Measurements from ENCODE around the gene PROSER1.
"Not testable (repeated sequence)": the region's sequence is repeated elsewhere in the genome, so short reads cannot be mapped to it uniquely, and the experiment has no call there.

Gene PROSER1

DNA sequence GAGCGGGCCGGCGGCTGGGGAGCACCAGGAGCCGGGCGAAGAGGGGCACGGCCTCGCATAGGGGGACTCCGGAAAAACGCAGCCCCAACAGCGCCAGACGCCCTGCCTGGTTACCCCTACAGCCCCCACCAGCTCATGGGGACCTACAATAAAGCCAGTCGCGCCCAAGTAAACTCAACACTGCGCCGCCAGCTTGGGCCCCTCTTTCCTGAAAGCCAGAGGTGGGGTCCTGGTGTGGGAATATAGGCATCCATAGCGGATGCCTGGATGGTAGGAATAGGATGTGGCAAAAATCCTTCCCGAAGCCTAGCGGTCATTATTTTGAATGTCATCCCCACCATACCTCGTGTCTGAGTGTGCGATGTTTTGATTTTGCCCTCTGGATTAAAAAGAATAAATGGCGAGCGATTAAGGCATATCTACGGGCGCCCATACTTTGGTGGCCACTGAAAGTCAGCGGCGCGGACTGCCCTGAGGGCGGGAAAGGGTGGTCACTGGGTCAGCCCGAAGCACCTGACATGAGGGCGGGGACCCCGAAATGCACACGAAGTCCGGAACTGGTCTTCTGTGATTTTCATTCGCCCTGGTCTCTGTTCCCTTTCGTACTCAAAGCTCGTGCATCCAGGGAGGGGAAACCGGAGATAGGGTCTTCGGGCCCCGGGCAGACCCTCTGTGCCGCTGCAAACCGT is at the start of gene PROSER1, which contains the start of gene NHLRC3:
TSS of gene PROSER1 (minus strand) at position 210 of the 689 bp plus-strand sequence. CDS start 847 bp downstream, outside the sequence.
TSS of gene NHLRC3 (plus strand) at position 577 of the 689 bp plus-strand sequence. CDS start 184 bp downstream, outside the sequence.
- in situ Hi-C loops (cut with MboI; ENCODE audit: low sequenced_read_pairs), result no loop called here

- in situ Hi-C loops (cut with MboI; ENCODE audit: low sequenced_read_pairs), result not testable (repeated sequence)
These were observed 48.5 kb upstream of the PROSER1 start for GRCh38 chr13:39086251-39086945.

DNA sequence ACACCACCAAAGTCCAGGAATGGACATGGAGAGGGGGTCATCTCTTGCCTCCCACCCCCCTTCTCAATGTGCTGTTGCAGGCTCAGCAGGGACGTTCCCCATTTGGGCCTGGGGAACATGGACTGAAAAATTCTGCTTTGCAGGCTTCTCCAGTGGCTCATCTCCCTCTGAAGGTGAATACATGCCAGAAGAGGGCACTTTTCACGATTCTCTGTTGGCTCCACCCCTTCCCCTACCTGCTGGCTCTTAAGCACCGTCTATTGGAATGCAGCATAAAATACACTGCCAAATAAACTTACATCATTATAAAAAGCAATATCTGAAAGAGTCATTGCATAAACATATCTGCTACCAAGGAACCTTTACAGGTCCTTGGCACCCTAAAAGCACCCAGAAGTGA is 36.1 kb upstream of the PROSER1 start:
- in situ Hi-C loops (cut with MboI; ENCODE audit: low sequenced_read_pairs), result no loop called here

- in situ Hi-C loops (cut with MboI; ENCODE audit: low sequenced_read_pairs), result no loop called here
These were observed 35.0 kb upstream of the PROSER1 start for GRCh38 chr13:39072842-39073241.

DNA sequence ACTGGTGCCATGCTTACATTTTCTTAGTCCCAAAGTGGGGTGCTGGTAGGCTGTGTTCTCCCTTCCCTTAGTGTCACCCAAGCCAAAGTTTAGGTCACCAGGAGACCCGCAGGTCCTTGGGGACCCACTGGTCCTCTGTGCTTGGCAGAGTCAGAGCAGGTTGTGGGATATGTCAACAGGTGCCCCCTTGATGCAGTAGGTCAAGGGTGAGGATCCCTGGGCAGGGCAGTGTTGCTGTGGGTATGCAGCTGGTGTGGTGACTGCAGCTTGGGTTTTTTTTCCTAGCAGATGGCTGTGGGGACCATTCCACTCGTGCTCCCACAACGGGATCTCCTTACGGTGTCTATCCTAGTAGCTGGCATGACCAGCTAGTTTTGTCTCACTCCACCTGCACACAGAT is 24.1 kb upstream of the PROSER1 start:
- in situ Hi-C loops (cut with MboI; ENCODE audit: low sequenced_read_pairs), result no loop called here

GRCh38 chr13:39058040-39058439 is 20.2 kb upstream of the PROSER1 start:
- in situ Hi-C loops (cut with MboI; ENCODE audit: low sequenced_read_pairs), result no loop called here

GRCh38 chr13:39056018-39056417 is 18.1 kb upstream of the PROSER1 start:
- in situ Hi-C loops (cut with MboI; ENCODE audit: low sequenced_read_pairs), result no loop called here

DNA sequence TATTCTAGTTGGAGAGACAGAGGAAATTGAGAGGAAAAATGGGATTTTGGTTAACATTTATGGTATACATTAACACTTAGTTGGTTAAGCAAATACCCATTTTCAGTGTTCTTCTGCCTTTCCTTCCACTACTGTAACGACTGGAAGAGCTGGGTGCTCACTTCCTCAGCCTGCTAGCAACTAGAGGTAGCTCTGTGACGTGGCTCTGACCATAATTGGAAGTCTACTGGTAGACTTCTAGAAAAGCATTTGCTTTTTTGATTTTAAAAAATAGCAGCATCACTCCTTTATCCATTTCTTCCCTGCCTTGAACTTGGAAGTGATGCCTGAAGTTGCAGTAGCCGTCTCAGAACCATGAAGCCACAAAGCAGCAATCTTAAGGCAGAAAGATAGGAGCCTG is 16.2 kb upstream of the PROSER1 start:
- in situ Hi-C loops (cut with MboI; ENCODE audit: low sequenced_read_pairs), result no loop called here

GRCh38 chr13:39052944-39053343 is 15.1 kb upstream of the PROSER1 start:
- in situ Hi-C loops (cut with MboI; ENCODE audit: low sequenced_read_pairs), result no loop called here

DNA sequence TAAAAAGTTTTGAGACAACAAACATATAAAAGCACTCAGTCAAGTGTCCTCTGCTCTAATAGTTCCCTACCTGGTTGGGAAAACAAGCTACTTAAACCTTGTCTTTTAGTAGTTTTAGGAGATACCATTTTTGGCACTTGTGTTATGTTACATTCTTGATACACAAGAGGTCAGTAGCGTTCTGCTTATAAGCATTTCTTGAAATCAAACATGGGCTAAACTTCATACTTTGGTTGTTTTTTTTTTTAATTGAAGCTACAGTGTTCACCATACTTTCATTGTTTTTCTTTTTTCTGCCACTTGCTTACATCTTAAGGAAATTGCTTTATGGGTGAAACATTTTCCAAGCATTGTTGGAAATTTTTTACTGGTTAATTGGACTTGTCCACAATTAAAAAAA is 13.3 kb upstream of the PROSER1 start:
- in situ Hi-C loops (cut with MboI; ENCODE audit: low sequenced_read_pairs), result no loop called here

DNA sequence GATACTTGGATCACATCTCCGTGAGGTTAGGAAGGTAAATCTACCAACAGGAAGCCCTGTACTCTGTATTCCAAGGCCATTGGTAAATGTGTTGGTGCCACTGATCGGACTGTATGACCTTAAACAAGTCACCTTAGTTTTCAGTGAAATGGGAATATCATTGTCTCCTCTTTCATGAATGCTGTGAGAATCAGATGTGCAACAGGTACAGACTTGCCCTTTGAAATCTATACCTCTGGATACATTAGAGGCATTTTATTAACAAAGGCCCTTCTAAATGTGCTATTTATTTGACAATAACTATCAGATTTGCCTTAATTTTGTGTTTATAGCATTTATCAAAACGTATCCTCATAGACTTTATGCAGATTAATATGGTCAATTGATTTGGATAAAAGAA is 11.4 kb upstream of the PROSER1 start:
- in situ Hi-C loops (cut with MboI; ENCODE audit: low sequenced_read_pairs), result no loop called here

DNA sequence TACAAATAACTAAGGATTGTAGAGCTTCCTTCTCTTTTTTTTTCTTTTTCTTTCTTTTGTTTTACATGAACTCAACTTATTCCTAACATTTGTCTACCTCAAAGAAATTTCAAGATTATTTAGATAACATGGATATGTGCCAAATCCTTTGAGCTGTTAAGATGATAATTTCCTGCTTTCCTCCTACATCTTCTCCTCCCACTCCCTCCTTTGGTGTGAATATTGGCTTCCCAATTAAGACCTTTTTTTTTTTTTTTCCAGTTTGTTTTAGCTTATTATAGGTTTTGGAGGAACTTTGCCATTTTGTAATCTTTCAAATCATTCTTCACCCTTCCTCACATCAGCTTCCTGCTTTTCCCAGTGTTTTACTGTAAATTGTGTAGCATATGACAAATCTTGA is 10.9 kb upstream of the PROSER1 start:
- in situ Hi-C loops (cut with MboI; ENCODE audit: low sequenced_read_pairs), result no loop called here

DNA sequence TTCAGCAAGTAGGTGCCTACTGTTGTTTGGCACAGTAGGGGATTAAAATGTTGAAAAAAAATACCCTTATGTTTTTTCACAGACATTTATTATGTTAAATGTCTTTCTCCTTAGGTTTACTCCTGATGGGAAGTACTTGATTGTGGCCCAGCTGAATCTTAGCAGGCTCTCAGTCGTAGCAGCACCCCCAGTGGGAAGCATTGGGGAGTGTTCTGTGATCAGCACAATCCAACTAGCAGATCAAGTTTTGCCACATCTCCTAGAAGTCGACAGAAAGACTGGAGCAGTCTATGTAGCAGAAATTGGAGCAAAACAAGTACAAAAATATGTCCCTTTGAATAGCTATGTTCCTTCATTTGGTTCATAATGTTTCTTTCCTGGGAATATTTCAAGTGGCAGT is 9.7 kb upstream of the PROSER1 start:
- in situ Hi-C loops (cut with MboI; ENCODE audit: low sequenced_read_pairs), result no loop called here

DNA sequence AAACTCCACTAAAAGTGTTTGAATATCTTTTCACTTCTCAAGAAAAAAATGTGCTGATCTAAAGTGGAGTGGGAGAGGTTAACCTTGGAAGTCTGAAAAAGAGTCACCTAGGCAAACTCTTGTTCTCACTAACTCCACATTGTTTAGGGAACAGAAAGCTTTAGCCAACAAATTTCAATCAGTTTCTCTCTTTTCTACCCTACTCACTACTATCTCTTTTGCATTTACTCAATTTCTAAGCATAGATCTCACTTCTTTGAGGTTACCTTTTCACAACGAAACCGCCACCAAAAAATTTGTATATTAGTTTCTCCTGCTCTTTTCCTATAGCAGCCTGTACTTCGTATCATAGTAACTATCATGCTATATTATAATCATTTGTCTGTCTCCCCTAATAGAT is 6.6 kb upstream of the PROSER1 start:
- in situ Hi-C loops (cut with MboI; ENCODE audit: low sequenced_read_pairs), result no loop called here

DNA sequence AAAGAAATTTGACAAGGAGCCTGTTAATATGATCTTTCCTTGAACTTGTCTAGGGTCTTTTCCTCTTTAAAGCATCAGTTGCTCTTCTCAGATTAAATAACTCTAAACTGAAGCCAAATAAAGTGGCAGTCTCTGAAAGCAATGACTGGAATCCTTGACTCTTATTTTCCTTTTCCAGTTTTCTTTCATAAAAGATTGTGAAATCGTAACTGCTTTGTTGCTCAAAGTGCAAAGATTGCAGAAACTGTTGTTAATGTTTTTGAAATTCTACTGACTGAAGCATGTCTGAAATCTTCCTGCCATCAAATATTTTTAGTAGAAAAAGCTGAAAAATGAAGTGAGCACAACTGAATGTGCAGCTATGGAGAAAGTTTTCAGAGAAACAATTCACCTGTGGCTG is 2.3 kb upstream of the PROSER1 start:
- in situ Hi-C loops (cut with MboI; ENCODE audit: low sequenced_read_pairs), result no loop called here

DNA sequence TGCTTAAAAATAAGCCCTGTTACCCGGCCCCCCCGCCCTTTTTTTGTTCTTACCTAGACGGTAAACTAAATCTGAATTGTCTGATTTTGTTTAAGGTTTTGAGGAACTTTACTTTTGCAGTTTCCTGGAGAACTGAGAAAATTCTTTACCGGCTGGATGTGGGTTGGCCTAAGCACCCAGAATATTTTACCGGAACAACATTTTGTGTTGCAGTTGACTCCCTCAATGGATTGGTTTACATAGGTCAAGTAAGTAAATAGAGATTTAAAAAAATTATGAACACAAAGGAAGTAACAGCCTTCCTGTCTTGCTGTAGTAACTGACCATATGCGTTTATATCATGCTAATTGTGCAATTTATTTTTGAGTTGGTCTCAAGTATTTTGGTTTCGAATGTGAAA is 1.2 kb upstream of the PROSER1 start:
- in situ Hi-C loops (cut with MboI; ENCODE audit: low sequenced_read_pairs), result no loop called here

DNA sequence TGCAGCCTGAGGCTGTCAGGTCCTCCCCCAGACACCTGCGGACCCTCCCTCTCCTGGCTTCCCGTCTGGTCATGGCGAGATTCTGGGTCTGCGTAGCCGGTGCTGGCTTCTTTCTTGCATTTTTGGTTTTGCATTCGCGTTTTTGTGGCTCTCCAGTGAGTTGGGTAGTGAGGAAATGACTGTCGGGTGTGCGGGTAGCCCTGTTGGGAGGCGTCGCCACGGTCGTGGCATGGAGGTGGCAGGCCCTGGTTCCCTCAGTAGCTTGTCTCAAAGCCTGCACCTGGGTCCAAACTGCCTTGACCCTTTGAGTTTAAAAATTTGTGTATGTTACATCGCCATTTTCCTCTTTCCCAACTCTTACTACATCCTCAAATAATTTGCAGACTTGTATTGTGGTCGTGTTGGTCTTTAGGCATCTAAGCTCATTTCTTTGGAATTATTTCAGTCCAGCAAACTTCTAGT is 711 bp upstream of the PROSER1 start:
- in situ Hi-C loops (cut with MboI; ENCODE audit: low sequenced_read_pairs), result no loop called here

- in situ Hi-C loops (cut with MboI; ENCODE audit: low sequenced_read_pairs), result no loop called here
These were observed 444 bp downstream of the PROSER1 start for GRCh38 chr13:39037410-39037879.

GRCh38 chr13:39036212-39036611 is 1.7 kb downstream of the PROSER1 start:
- in situ Hi-C loops (cut with MboI; ENCODE audit: low sequenced_read_pairs), result no loop called here

DNA sequence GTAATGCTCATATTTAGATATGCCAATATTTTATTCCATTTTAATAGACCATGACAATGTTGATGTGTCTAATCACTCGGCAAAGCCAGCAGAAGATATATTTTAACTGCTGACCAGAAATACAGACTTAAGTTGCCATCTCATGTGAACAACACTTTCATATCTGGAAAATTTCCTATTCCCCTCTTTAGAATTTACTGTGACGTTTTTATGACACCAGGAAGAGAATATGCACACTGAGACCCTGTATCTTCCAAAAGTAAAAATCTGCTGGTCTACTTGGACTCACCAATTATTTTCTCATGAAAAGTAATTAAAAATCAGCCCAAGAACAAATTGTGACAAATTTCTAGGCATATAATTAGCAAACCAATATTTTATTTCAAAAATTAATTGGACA is 2.1 kb downstream of the PROSER1 start:
- in situ Hi-C loops (cut with MboI; ENCODE audit: low sequenced_read_pairs), result no loop called here

DNA sequence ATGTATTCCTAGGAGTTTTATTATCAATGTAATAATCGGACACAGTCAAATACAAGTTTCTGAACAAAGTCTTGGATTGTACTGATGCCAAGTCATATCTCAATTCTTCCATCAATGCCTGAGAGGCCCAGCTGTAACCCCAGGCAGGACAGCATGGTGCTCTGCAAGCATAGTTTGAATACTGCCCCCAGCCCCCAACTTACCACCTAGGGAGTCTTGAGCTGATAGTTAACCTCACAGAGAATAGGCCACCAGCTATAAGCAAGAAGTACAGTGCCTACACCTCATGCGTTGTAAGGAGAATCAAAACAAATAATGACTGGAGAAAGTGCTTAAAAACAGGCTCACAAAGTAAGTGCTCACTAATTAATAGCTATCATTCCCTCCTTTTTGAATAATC is 2.7 kb downstream of the PROSER1 start:
- in situ Hi-C loops (cut with MboI; ENCODE audit: low sequenced_read_pairs), result no loop called here

DNA sequence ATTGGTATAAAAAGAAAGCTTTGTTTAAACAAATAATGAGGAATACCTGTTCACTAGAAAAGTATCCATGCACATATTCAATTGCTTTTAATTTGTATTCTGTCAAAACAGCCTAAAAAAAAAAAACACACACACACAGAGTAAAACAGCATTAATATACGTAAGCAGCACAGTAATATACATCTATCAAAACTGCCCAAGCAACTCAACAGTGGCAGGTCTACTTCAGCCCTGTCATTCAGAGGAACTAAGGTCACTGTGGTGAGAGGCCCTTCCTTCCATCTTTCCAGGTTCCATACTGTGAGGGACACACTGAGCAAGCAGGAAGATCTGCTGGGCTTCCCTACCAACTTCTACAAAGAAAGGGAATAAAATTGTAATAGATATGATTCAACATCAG is 3.8 kb downstream of the PROSER1 start:
- in situ Hi-C loops (cut with MboI; ENCODE audit: low sequenced_read_pairs), result no loop called here

Data from hTERT RPE-1 (cell line).